ENCODE data around the gene TMUB1.

Gene TMUB1

DNA sequence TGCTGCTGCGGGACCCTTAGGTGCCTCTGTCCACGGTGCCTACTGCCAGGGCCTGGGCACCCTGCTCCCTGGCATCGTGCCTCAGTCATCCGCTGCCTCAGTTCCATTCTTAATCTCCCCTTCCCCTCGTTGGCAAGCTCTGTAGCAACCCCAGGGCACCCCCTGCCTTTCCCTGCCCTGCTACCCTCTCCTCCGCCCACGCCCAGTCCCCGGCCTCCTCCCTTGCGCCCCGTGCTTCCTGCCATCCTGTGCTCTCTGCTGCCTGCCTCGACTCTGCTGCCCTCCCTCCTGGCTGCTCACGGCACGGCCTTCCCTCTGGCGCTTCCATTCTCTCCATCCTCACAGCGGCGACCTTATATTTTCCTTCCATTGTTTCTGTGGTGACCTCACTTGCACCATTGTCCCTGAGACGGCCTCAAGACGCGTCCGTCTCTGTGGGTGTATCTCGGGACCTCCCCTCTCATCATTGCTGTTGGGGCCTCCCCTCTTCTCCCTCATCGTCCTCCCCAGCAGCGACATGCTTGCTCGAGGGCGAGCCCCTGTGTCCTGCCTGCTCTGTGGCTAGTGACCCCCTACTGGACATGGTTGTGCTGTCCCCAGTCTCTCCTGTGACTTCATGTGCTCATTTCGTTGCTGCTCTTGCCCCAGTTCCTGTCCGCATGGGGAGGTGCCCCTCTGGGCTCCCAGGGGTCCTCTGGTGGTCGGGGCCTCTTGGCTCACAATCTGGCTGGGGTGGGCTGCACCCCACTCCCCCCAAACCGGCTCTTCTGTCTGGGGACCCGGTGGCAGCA lies 38.3 kb upstream of the TMUB1 start:
- DNase-seq (ENCODE audit: low read depth), result no peak

DNA sequence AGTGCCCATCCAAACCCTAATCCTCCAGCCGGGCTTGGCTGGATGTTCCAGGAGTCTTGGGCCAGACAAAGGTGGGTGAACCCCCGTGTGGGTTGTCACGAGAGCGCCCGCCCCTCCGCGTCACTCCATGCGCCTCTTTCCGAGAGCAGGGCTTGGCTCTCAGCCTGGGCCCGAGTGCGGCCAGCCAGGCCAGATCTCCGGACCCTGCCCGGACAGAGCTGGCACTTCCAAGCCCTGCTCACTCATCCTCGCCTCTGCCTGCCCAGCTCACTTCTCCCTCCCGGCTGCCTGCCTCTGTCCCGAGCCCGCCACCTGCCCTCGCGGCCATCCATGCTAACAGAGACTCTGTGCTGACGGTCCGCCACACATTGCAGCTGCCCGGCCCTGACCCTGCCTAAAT lies 37.6 kb upstream of the TMUB1 start:
- no peak for DNase-seq (ENCODE audit: low read depth)

DNA sequence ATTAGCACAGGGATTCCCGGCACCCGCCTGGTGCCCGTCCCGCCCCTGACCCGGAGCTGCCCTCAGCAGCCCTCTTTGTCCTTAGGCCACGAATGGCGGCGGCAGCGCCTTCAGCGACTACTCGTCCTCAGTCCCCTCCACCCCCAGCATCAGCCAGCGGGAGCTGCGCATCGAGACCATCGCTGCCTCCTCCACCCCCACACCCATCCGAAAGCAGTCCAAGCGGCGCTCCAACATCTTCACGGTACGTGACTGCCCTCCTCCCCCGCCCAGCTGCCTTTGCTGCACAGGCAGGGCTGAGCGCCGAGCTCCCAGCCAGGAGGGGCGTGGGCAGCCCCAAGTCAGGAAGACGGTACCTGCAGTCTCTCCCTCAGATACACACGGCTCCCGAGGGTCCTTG lies 36.6 kb upstream of the TMUB1 start:
- DNase-seq (ENCODE audit: low read depth), result no peak

DNA sequence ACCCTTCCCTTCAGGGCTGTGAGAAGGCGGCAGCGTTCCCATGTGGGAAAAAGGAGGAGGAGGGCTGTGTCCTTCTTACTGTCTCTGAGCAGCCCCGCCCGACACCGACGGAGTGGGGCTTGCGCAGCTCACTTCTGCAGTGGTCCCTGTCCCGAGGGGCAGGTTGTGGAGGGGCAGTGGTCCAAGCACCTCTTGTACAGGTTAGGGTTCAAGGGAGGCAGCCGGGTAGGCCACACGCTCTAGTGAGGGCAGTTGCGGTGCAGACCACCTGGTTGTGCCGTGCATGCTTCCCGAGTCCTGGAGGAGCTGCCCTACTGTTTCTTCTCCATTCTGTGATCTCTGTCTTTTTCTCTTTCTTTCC lies 35.7 kb upstream of the TMUB1 start:
- no peak for DNase-seq (ENCODE audit: low read depth)

DNA sequence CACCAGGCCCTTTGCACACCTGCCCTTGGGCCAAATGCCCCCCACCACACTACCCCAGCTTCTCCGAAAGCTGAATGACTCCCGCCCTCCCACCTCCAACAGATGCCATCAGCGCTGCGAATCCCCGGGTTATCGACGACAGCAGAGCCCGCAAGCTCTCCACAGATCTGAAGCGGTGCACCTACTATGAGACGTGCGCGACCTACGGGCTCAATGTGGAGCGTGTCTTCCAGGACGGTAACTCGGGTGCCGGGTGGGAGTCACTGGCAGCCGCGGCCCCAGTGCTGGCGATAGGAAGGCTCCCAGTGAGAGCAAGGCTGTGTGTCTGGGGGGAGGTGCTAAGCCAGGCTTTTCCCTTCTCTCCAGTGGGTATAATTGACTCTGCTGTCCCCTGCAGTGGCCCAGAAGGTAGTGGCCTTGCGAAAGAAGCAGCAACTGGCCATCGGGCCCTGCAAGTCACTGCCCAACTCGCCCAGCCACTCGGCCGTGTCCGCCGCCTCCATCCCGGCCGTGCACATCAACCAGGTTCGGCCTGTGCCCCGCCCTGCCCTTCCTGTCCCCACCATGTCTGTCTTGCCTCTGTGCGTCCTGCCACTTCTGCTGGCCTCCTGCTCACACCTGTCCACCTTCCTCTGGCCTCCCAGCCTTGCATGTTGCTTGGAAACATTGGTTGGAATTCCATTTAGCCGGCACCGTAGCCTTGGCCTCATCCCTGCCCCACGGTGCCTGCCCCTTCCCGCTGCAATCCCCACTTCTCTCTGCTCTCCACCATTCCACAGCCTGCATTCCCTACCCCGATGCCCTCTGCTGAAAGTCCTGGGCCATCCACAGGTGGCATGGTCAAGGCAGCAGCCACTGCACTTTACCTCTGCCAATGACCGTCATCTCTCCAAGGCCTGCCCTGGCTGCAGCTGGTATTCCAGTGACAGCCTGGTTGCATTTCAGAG lies 35.1 kb upstream of the TMUB1 start:
- no peak for DNase-seq (ENCODE audit: low read depth)

DNA sequence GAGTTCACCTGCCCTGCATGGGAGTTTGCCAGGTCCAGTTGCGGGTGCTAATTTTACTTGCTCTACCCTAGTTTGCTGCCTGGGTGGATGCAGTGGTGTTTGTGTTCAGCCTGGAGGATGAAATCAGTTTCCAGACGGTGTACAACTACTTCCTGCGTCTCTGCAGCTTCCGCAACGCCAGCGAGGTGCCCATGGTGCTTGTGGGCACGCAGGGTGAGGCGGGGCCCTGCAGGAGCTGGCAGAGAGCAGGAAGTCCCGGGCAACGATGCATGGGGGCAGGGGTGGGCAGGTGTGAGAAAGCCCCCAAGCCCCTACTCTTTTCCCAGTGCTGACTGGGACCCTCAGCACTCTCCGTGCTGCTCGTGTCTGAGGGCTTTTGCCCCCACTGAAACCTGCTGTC lies 34.3 kb upstream of the TMUB1 start:
- no peak for DNase-seq (ENCODE audit: low read depth)

DNA sequence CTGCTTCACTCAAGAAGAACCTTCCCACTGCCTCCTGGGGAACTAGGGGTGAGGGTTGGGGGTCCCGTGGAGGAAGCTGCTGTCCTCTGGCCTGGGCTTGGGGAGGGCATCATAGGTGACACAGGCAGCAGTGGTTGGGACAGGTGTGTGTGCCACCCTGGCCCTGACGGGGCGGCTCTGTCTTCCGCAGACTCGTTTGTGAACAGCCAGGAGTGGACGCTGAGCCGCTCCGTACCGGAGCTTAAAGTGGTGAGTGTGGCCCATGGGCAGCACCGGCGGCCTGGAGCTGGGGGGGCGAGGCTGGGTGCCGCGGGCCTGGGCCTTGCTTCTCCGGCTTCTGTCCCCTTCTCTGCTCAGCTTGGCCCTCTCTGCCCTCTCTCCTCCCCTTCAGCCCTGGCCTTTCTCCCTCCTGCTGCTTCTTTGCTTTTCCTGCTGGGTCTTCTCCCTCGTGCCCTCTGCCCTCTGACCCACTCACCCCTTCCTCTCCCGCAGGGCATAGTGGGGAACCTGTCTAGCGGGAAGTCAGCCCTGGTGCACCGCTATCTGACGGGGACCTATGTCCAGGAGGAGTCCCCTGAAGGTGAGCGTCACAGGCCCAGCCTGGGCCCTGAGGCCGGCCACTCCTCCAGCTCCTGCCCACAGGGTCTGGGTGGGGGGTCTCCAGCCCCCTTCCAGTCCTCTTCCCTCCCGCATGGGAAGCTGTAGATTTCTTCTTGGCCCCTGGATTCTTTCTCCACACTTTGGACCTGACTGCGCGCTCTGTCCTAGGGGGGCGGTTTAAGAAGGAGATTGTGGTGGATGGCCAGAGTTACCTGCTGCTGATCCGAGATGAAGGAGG lies 33.5 kb upstream of the TMUB1 start:
- no peak for DNase-seq (ENCODE audit: low read depth)

DNA sequence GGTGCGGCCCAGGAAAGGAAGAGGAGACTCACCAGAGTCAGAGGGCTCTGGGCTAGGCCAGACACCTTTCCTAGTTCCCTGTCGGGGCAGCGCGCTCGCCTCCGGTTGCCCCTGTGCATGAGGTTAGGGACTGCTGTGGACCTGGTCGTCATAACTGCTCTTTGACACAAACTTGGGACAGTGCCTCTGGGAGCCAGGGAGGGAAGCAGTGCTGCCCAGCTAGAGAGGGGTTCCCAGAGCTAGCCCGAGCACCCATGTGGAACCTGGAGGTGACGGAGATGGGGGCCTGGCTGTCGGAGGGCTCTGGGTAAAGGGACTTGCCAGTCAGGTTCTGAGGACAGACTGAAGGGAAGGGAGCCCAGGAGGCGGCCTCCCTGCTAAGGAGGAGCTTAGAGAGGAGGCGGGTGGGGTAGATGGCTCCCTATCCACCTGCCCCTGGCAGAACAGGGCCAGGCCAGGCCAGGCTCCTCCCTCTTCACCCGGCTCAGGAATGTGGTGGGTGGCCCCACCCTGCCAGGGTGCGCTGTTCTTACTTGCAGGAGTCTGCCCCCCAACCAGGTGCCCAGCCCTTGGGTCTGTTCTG lies 32.6 kb upstream of the TMUB1 start:
- DNase-seq (ENCODE audit: low read depth), result no peak

DNA sequence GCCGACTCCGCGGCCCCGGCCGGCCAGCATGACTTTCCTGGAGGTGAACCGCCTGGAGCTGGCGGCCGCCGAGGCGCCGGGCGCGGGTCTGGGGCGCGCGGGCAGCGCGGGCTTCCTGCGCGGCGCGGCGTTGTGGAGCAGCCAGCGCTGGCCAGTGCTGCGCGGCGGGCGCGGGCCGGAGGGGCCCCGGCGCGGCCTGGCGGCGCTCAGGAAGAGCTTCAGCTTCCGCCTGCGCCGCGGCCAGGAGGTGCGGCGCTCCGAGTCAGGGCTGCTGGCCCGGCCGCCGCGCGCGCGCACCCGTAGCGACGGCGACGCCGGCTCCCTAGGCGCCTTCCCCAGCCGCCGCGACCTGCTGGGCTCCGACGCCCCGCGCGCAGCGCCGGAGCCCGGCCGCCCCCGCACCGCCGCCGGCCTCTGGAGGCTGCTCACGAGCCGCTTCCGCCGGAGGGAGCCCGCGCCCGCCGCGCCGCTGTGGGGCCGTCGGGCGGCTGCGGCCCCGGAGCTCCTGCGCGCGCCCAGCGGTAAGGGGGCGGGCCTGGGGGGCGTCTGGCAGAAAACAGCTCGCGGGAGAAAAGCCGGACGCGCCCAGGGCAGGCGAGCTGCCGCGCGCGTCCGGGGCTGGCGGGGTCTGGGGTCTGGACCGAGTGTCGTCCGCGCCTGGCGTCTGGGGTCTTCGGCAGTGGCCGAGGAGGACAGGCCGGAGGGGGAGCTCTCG lies 32.0 kb upstream of the TMUB1 start:
- DNase-seq (ENCODE audit: low read depth), result peak; percentile 13

DNA sequence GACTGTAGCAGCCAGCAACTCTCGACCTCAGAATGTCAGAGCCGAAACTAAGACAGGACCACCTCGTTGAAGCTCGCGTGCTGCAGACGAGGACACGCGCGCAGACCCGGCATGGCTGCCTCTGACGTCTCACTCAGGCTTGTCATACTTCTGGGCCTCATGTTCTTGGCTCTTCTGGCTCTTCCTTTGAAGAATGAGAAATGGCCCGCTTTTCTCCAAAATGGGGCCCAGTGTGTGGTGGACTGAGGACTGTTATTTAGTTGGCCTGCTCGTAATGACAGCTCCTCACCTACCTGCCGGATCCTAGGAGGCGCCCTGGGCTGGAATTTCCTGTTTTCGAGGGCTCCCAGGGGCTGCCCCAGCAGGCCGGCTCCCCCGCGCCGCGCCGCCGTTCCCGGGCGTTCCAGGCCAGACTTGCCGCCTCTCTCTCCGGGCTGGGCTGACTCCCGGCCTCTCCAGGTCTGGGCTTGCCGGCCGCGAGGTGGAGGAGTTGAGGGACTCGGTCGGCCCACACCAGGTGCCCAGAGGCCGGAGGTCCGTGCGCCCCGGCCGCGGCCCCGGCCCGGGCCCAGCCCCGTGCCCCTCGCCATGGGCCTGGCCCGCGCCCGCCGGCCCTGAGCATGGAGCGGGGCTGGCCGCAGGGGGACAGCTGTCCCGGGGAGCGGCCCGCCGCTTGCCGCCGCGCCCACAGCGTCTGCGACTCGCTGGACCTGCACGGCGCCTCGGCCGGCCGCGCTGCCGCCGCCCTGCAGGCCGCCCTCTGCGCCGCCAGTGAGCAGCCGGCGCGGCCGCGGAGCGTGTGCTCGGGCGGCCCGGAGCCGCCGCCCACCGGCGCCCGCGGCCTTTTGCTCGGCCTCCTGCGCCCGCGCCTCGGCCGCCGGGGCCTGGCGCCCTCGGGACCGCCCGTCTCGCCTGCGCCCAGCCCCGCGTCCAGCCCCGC lies 31.1 kb upstream of the TMUB1 start:
- DNase-seq (ENCODE audit: low read depth), result no peak

DNA sequence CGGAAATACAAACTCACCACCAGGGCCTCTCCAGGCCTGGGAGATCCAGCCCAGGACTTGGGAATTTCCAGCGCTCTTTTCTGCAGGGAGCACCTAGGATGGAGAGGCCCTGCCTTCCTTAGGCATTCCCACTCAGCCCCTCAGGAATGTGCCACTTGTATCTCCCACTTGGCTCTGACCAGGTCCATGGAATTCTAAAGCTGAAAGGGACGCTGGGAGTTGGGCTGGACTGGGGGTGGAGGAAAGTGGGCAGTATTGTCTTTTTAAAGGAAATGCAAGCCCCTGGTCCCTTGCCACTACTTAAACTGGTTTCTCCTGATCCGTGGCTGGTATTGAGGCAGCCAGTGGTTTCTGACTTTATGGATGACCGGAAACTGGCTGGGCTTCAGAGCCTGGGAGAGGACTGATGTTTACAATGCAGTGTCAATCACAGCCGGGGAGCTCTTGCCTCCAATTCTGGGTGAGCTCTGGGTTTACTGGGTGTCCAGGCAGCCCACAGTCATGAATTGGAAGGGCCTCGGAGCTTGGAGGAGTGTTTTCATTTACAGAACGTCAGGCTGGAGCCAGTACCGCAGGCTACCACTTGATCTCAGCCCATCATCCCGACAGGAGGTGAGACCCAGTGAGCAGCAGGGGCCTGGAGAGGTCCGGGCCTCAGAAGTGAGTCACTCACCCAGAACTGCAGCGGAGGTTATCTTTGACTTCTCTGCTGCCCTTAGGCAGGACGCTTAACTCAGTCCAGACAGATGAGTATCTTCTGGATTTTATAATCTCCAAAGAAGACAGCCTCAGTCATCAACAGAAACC lies 30.3 kb upstream of the TMUB1 start:
- no peak for DNase-seq (ENCODE audit: low read depth)

DNA sequence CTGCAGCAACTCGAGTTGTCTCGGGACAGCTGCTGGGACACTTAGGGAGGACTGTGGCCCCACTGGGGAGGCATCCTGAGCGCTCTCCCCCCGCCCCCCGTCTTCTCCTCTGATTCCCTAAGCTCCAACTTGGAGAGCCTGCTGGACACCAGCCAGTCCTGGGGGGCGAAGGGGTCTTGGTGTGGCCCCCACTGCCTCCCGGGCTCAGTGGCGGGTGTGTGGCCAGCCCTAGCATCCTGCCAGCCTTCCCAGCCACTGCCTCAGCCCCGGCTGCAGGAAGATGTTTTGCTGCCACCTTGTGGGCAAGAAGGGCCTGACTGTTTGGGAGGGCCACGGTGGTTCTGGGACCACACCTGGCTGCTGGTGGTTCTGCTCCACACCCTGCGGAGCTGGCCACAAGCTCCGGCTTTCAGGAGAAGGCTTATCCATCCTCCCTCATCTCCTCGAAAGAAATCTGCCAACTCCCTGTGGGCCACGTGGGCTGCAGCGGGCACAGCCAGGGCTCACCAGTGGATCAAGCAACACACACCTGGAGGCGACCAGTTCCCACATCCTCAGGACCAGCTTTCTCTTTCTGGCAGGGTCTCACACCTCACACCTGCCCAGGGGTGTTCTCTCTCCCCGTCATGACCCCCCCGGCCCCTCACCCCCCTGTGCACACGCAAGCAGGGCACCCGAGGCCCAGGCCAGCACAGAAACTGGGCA lies 27.8 kb upstream of the TMUB1 start:
- peak; percentile 41 for DNase-seq (ENCODE audit: low read depth)

DNA sequence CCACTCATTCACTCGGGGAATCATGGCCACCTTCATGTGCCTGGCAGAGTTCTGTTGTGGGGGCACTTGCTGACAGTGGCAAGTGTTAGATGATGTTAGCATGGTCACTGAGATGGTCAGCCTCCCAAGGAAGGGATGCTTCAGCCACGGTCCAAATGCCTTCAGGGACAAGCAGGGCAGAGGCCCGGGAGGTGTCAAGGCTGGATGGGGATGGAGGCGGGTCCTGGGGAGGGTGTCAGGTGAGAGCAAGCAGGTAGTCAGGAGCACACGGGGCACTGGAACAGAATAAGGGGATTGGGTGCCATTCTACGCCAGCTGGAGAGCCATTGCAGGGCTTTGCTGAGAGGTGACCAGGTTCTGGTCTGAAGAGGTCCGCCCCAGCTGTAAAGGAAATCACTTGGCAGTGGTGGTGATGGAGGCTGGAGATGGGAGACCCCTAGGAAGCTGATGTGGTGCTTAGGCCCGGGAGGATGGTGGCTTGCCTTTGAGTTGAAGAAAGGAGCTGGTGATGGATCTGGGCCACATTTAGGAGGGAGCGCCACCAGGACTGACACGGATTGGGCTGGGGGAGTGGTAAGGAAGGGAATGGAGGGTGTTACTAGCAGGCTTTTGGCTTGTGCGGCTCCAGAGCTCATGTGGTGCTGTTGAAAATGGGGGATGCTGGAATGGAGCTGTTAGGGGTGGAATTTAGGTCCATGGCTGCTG lies 27.1 kb upstream of the TMUB1 start:
- DNase-seq (ENCODE audit: low read depth), result no peak

DNA sequence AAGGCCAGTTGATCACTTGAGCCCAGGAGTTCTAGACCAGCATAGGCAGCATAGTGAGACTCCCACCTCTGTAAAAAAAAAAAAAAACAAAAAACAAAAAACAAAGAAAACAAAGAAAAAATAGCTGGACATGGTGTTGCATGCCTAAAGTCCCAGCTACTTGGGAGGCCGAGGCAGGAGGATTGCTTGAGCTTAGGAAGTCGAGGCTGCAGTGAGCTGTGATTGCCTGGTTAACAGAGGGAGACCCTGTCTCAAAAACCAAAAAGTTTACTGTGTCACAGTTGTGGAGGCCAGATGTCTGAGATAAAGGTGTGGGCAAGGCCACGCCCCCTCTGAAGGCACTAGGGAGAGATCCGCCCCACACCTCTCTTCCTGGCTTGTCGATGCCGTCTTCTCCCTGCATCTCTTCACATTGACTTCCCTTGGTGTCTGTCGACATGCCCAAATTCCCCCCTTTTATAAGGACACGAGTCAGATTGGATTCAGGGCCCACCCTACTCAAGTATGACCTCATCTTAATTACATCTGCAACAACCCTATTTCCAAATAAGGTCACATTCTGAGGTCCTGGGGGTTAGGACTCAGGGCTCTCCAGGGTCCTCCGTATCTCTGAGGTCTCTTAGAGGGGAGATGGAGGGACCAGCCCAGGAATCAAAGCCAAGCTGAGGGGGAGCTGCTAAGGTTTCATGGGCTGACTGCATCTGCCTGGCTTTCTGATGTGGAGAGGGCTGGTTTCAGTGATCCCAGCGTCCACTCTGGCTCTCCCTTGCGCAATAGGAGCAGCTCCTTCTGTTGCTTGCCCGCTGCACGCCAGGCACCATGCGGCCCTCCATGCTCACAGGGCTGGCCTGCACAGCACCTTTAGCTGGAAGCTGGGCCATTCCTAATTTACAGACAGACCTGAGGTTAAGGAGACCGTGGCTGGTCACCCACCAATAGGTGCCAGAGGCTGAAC lies 26.1 kb upstream of the TMUB1 start:
- no peak for DNase-seq (ENCODE audit: low read depth)

DNA sequence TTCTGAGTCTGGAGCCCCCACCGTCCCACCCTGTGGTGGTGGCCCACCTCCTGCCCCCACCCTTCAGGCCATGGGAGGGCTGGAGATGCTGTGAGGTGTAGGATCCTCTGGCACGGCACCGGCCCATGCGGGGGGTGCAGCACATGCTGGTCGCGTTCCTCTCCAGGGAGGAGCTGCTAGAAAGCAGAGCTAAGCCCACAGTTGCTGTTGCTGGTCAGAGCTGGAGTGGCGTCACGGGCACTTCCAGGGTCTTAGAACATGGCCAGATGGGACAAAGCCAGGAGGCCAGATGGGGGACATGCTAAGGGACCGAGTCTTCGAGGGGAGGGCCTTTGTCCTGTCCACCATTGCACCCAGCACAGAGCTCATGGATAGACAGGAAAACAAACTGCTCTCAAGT lies 24.6 kb upstream of the TMUB1 start:
- DNase-seq (ENCODE audit: low read depth), result no peak

DNA sequence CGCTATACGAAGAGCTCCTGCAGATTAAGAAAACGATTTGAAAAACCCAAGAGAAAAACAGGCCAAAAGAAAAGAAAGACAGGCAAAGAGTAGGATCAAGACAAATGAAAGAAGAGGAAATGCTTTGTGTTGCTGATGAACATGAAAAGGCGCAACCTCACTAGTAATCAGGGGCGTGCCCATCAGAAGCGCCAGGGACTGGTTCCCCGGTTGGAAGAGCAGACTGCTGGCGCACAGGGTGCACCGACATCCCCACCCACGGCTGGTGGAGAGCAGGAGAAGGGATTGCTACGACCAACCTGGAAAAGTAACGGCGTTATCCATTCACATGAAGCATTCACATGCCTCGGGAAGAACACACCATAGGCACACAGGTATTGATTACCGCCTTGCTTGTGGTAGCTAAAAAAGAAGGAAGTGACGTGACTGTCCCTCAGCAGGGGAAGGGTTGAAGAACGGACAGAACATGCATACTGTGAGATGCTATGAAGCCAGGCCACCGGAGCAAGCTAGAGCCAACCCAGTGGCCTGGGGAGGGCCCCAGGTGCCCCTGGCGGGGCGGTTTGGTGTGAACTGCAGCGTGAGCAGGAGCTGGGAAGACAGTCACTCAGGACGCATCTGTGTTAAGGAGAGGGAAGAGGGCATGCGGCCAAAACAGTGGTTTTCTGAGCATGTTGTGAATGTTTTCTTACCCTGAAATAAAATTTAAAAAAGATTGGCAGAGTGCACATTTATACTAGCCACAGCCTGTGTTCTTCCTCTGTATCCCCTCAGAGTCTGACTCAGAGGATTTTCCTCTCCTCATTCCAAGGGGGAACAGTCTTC lies 21.3 kb upstream of the TMUB1 start:
- DNase-seq (ENCODE audit: low read depth), result no peak
